GM12878 (cell line): ENCODE measurements around the gene TET2.

Source experiments
- ESRRA ChIP-seq: IDR thresholded peaks from 2 replicates; pipeline ENCODE4 v1.6.1; 2012; ENCODE audit warnings: mild to moderate bottlenecking, low read length, improper control_type of control experiment
- EZH2 ChIP-seq: IDR thresholded peaks from 2 replicates; pipeline ENCODE4 v1.6.1; 2012; ENCODE audit warnings: low read depth, mild to moderate bottlenecking, control low read depth, inconsistent platforms, low read length, borderline replicate concordance; ENCODE audit not compliant: control insufficient read depth
- POLR2A ChIP-seq: IDR thresholded peaks from 2 replicates; pipeline ENCODE4 v1.6.1; 2011; ENCODE audit warnings: low read depth, mild to moderate bottlenecking, low read length
- YY1 ChIP-seq: IDR thresholded peaks from 2 replicates; pipeline ENCODE4 v1.6.1; 2011; ENCODE audit warnings: low read depth, mild to moderate bottlenecking, low read length
- ZNF24 ChIP-seq: fragments of 450-650 bp; IDR thresholded peaks from 2 replicates; pipeline ENCODE4 v1.6.1; 2017; ENCODE audit warnings: antibody characterized with exemption, mild to moderate bottlenecking
- TF ChIP-seq, protein P1 (sequence below): fragments of 450-650 bp; IDR thresholded peaks from 2 replicates; pipeline ENCODE4 v1.6.1; 2014; ENCODE audit warnings: mild to moderate bottlenecking

DNA sequence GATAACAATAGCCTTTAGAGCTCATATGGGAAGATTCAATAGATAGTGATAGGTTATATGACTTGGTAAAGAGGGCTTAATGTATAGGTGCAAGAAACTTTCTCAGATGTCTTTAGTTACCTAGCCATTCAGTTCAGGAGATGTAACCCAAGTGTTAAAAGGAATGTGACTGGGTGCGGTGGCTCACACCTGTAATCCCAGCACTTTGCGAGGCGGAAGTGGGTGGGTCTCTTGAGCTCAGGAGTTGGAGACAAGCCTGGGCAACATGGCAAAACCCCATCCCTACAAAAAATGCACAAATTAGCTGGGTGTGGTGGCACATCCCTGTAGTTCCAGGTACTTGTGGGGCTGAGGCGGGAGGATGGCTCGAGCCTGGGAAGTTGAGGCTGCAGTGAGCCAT is 7.9 kb downstream of the TET2 start:
- TF ChIP-seq, protein P1, sequence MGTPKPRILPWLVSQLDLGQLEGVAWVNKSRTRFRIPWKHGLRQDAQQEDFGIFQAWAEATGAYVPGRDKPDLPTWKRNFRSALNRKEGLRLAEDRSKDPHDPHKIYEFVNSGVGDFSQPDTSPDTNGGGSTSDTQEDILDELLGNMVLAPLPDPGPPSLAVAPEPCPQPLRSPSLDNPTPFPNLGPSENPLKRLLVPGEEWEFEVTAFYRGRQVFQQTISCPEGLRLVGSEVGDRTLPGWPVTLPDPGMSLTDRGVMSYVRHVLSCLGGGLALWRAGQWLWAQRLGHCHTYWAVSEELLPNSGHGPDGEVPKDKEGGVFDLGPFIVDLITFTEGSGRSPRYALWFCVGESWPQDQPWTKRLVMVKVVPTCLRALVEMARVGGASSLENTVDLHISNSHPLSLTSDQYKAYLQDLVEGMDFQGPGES: no peak
- TF ChIP-seq ESRRA (no peak), ZNF24 (no peak), YY1 (no peak), POLR2A (no peak), EZH2 (no peak)
